Activated B cell treated with CpG ODN at 0.5 μM for 24 hours (primary cell): Measurements from ENCODE around the gene GVQW3. TPM values are rescaled to one million over a fixed set of nuclear protein-coding genes. Genes with fewer than 3 reads are reported as not detected.

Experiments used
- ATAC-seq: fragments of 200-7000 bp; cut with Tn5 transposase; one replicate; pipeline ENCODE4 v1.10.0; 2021; ENCODE audit warnings: low read depth, mild to moderate bottlenecking, moderate library complexity
- CTCF ChIA-PET: fragments of 350-600 bp; sonication (Branson Sonifier 250); formaldehyde crosslinking; loops from one replicate; lab custom pipeline; 2021; ENCODE audit warnings: antibody characterized with exemption; lab: Charles Lee
- POLR2A ChIA-PET: fragments of 350-600 bp; sonication (Branson Sonifier 250); formaldehyde crosslinking; loops from one replicate; lab custom pipeline; 2021; ENCODE audit warnings: antibody characterized with exemption; lab: Charles Lee
- DNase-seq: peaks from one replicate; pipeline ENCODE4 v3.0.0; 2022
- H3K27ac Mint-ChIP-seq: one replicate; pipeline ENCODE4 v1.8.0; 2020; ENCODE audit warnings: mixed read lengths
- H3K27me3 Mint-ChIP-seq: one replicate; pipeline ENCODE4 v1.8.0; 2021; ENCODE audit warnings: mixed read lengths
- H3K36me3 Mint-ChIP-seq: one replicate; pipeline ENCODE4 v1.8.0; 2021; ENCODE audit warnings: low read depth, mixed read lengths
- H3K4me1 Mint-ChIP-seq: one replicate; pipeline ENCODE4 v1.8.0; 2021; ENCODE audit warnings: mixed read lengths
- H3K4me3 Mint-ChIP-seq: one replicate; pipeline ENCODE4 v1.8.0; 2020; ENCODE audit warnings: mild to moderate bottlenecking, mixed read lengths
- H3K9me3 Mint-ChIP-seq: one replicate; pipeline ENCODE4 v1.8.0; 2020; ENCODE audit warnings: mixed read lengths
- intact Hi-C: fragments of 100-400 bp; cut with micrococcal nuclease; formaldehyde crosslinking; loops from one replicate; pipeline ENCODE4 v1.15.1; 2024
- total RNA-seq: library from RNA; stranded (reverse); gene quantifications from 2 replicates; pipeline ENCODE4 v1.2.3, GENCODE V29; 2022
- TF ChIP-seq, protein P1 (sequence below): fragments of 200-600 bp; IDR thresholded peaks from one replicate; pipeline ENCODE4 v1.8.0; 2022; ENCODE audit warnings: antibody characterized with exemption, mild to moderate bottlenecking

Gene GVQW3
- total RNA-seq, 1 donor from 2014 or later, result 3.0 TPM

- Mint-ChIP-seq H3K4me1 (peaks cover 7% of the 10 kb centered on the region), H3K4me3 (no peak overlapping the region), H3K9me3 (peaks cover 22% of the 10 kb centered on the region), H3K27ac (no peak overlapping the region), H3K36me3 (peaks cover 2% of the 10 kb centered on the region), H3K27me3 (no peaks in the 10 kb centered on the region)
- CTCF ChIA-PET, result no interaction called here
- ATAC-seq (no peak), DNase-seq (no peak)
- TF ChIP-seq, protein P1, sequence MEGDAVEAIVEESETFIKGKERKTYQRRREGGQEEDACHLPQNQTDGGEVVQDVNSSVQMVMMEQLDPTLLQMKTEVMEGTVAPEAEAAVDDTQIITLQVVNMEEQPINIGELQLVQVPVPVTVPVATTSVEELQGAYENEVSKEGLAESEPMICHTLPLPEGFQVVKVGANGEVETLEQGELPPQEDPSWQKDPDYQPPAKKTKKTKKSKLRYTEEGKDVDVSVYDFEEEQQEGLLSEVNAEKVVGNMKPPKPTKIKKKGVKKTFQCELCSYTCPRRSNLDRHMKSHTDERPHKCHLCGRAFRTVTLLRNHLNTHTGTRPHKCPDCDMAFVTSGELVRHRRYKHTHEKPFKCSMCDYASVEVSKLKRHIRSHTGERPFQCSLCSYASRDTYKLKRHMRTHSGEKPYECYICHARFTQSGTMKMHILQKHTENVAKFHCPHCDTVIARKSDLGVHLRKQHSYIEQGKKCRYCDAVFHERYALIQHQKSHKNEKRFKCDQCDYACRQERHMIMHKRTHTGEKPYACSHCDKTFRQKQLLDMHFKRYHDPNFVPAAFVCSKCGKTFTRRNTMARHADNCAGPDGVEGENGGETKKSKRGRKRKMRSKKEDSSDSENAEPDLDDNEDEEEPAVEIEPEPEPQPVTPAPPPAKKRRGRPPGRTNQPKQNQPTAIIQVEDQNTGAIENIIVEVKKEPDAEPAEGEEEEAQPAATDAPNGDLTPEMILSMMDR, result no peak
- POLR2A ChIA-PET, result no interaction called here
- intact Hi-C loops, result no loop called here
Measured at GRCh38 chr11:76337923-76338322, 43.2 kb upstream of the GVQW3 start.

- peaks cover 2% of the 10 kb centered on the region for H3K36me3 Mint-ChIP-seq
- H3K27ac Mint-ChIP-seq, result no peak overlapping the region
- ChIA-PET CTCF (no interaction called here), POLR2A (no interaction called here)
- H3K4me1 Mint-ChIP-seq, result peaks cover 7% of the 10 kb centered on the region
- H3K9me3 Mint-ChIP-seq, result peaks cover 15% of the 10 kb centered on the region
- DNase-seq (no peak), ATAC-seq (no peak)
- no peak overlapping the region for H3K4me3 Mint-ChIP-seq
- intact Hi-C loops, result no loop called here
- no peaks in the 10 kb centered on the region for H3K27me3 Mint-ChIP-seq
- TF ChIP-seq, protein P1, result no peak
Measured at GRCh38 chr11:76339221-76339620, 41.9 kb upstream of the GVQW3 start.

DNA sequence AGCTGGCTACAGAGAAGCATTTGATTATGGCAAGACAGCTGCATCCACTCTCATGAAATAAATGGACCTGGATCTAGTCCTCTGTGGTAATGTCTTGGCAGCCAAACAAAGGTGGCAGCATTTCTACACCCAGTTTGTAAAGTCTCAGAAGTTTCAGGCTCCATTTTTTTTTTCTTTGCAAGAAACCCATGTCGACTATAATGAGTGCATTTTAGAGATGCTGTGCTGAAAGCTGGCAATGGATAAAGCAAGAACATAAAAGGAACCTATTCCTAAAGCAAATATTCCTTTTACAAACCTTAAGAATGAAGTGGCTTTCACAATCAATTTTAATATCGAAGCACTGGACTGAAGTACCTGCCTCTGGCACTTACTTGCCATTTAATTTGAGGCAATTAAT, 33.7 kb upstream of the GVQW3 start:
- TF ChIP-seq, protein P1, result no peak
- peaks cover 33% of the 10 kb centered on the region for H3K36me3 Mint-ChIP-seq
- no peak for ATAC-seq
- no peak overlapping the region for H3K27ac Mint-ChIP-seq
- POLR2A ChIA-PET, result no interaction called here
- intact Hi-C loops, result no loop called here
- no peak overlapping the region for H3K4me3 Mint-ChIP-seq
- CTCF ChIA-PET, result no interaction called here
- no peak for DNase-seq
- no peaks in the 10 kb centered on the region for H3K4me1 Mint-ChIP-seq
- H3K27me3 Mint-ChIP-seq, result no peaks in the 10 kb centered on the region
- H3K9me3 Mint-ChIP-seq, result no peaks in the 10 kb centered on the region

DNA sequence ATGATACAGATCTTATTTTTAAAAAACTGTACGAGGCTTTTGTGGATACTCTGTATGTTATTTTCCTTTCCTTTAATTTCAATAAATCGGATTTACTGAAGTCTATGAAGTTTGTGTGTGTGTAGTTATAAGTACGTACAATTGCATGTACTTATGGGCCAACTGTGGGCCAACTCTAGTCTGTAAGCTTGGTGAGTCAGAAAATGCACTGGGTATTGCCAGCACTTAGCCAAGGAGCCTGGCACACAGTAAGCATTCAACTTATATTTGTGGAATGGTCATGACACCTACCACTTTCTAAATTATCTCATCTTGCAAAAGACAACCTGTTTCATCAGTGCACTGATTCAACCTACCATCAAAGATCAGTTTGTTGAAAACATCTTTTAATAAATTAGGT, 32.8 kb upstream of the GVQW3 start:
- POLR2A ChIA-PET, result no interaction called here
- H3K27ac Mint-ChIP-seq, result no peak overlapping the region
- TF ChIP-seq, protein P1, result no peak
- intact Hi-C loops, result no loop called here
- no peaks in the 10 kb centered on the region for H3K27me3 Mint-ChIP-seq
- no peaks in the 10 kb centered on the region for H3K4me1 Mint-ChIP-seq
- H3K9me3 Mint-ChIP-seq, result no peaks in the 10 kb centered on the region
- CTCF ChIA-PET, result no interaction called here
- no peak overlapping the region for H3K4me3 Mint-ChIP-seq
- H3K36me3 Mint-ChIP-seq, result peaks cover 42% of the 10 kb centered on the region
- DNase-seq (no peak), ATAC-seq (no peak)

DNA sequence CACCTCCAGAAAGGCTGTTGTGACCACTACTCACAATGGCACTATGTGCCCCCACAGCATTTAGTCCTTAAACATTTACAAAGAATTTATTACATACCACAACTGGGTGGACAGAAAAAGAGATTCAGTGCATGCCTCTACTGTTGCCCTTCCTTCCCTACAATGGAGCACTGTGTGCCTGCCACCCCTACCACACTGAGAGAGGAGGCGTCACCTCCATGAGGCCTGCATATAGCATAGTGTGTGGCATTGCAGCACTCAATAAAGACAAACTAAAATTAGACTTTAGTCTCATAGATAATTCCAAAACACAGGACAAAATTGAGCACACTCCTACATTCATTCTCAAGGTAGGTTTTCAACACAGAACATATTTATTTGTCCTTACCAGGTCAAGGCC, 26.0 kb upstream of the GVQW3 start:
- no peak for DNase-seq
- ATAC-seq, result no peak
- CTCF ChIA-PET, result no interaction called here
- H3K4me3 Mint-ChIP-seq, result no peak overlapping the region
- no peaks in the 10 kb centered on the region for H3K27me3 Mint-ChIP-seq
- no peaks in the 10 kb centered on the region for H3K4me1 Mint-ChIP-seq
- H3K36me3 Mint-ChIP-seq, result peaks cover 84% of the 10 kb centered on the region
- H3K27ac Mint-ChIP-seq, result no peak overlapping the region
- intact Hi-C loops, result no loop called here
- POLR2A ChIA-PET, result no interaction called here
- H3K9me3 Mint-ChIP-seq, result peaks cover 6% of the 10 kb centered on the region
- TF ChIP-seq, protein P1, result no peak
